GM19043 (cell line): ENCODE results near the gene PIGZ.
"Not testable (repeated sequence)": the region's sequence is repeated elsewhere in the genome, so short reads cannot be mapped to it uniquely, and the experiment has no call there.

ENCODE experiments used
- ATAC-seq: cut with Tn5 transposase; IDR thresholded peaks from one replicate; pipeline ENCODE4 v1.9.1; 2021; ENCODE audit warnings: low read depth; ENCODE audit not compliant: unreplicated experiment

The PIGZ gene

DNA sequence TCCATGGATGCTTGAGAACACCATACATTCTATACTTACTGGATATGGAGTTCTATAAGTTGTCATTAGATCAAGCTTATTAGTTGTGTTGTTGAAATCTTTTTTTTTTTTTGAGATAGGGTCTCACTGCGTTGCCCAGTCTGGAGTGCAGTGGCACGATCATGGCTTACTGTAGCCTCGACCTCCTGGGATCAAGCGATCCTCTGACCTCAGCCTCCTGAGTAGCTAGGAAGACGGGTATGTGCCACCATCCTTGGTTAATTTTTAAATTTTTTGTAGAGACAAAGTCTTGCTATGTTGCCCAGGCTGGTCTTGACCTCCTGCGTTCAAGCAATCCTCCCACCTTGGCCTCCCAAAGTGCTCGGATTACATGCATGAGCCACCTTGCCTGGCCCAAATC is 13.8 kb downstream of the PIGZ start:
- ATAC-seq: no peak

GRCh38 chr3:196951371-196951770 is 17.3 kb downstream of the PIGZ start:
- ATAC-seq: no peak

- ATAC-seq: no peak
Observed at GRCh38 chr3:196949750-196950149, 18.9 kb downstream of the PIGZ start.

DNA sequence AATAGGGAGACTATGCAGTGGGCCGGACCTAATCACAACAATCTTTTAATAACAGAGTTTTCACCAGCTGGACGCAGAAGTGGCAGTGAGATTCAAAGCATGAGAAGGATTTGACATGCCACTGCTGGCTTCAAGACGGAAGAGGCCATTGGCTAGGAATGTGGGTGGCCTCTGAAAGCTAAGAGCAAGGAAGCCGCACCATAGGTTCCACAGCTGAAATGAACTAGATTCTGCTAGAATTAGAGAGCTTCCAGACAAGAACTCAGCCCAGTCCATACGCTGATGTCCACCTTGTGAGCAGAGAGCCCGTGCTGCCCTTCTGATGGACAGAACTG is 19.4 kb downstream of the PIGZ start:
- no peak for ATAC-seq

DNA sequence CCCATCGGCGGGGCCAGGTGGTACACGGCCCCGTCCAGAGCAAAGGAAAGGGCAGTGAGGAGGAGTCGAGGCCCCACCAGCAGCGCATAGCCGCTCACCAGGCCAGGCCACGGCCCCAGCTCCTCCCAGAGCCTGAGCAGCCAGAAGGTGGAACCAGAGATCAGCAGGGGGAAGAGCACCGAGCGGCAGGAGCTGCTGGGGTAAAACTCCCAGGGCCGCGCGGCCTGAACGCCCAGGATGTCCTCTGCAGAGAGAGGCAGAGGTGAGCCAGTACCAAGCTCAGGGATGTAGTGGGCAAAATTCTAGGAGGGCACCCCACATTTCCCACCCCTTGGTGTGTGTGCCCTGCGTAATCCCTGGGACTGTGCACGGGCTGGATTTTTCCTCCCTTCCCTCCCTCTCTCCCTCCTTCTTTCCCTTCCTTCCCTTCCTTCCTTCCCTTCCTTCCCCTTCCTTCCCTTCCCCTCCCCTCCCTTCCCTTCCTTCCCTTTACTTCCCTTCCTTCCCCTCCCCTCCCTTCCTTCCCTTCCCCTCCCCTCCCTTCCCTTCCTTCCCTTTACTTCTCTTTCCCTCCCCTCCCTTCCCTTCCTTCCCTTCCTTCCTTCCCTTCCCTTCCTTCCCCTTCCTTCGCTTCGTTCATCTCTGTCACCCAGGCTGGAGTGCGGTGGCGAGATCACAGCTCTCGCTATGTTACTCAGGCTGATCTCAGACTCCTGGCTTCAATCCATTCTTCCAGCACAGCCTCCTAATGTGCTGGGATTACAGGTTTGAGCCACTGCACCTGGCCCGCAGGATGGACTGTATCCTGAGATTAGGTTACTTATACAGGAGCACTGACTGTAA is 20.0 kb downstream of the PIGZ start:
- no peak for ATAC-seq

GRCh38 chr3:196947860-196948441 is 20.7 kb downstream of the PIGZ start:
- no peak for ATAC-seq

DNA sequence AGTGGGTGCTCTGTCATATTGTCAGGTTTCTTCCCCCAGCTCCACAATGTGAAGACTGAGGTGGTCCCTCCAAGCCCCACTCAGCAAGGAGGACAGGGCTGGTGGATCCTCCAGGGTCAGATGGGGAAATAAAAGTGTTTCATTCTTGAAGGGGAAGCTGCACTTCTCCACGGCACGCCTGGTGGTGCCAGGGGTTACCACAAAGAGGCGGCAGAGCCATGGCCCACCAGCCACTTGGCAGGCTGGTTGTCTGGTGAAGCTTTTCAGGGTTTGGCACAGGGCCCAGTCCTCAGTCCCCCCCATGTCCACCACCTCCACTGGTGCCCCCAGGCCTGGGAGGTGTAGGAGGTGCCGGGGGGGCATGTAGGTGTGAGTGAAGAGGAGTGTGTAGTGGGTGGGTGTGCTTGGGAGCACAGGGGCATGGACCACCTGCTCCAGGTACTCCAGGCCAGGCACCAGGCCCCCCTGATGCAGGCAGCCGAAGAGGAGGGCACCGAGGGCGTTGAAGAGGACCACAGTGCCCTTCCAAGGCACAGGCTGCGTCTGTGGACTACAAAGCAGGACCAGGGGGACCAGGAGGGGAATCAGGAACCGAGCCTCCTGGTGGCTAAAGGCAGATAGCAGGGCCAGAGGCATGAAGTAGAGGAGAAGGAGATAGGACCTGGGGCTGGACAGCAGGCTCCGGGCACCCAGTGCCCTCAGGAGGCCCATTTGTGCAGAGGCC is 21.3 kb downstream of the PIGZ start:
- ATAC-seq: no peak

- ATAC-seq: not testable (repeated sequence)
Observed at GRCh38 chr3:196944037-196944790, 24.4 kb downstream of the PIGZ start.

GRCh38 chr3:196942915-196943277 is 25.7 kb downstream of the PIGZ start:
- peak; percentile 1 for ATAC-seq

DNA sequence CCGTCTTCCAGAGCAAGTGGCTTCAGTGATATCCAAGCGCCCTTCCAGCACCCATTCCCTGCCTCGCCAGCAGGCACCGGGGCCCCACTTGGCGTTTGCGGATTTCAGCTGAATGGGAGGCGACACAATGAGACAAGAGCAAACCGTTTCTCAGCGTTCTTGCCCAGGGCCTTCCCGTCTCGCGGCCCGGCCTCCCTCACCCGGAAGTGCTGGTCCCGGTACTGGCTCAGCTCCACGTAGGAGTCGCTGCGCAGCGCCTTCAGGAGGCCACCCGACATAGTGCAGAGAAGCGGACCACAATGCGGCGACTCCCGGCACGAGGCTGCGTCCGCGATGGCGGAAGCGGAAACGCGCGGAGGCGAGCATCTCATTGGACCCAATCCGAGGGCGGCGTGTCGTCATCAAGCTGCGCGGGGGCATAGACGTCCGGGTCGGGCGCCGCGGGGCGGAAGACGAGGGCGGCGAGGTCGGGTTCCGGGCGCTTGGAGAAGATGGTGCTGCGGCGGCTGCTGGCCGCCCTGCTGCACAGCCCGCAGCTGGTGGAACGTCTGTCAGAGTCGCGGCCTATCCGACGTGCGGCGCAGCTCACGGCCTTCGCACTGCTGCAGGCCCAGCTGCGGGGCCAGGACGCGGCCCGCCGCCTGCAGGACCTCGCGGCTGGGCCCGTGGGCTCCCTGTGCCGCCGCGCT is 26.3 kb downstream of the PIGZ start, which contains the start of gene NCBP2:
NCBP2 (minus strand) TSS at position 303 of the 689 bp plus-strand sequence; CDS start at position 278, 25 bp downstream.
- ATAC-seq: peak; percentile 83

GRCh38 chr3:196941729-196942225 is 26.9 kb downstream of the PIGZ start:
- ATAC-seq: peak; percentile 19

- ATAC-seq: no peak
Observed at GRCh38 chr3:196938576-196938975, 30.1 kb downstream of the PIGZ start.

GRCh38 chr3:196938124-196938523 is 30.5 kb downstream of the PIGZ start:
- ATAC-seq: no peak

DNA sequence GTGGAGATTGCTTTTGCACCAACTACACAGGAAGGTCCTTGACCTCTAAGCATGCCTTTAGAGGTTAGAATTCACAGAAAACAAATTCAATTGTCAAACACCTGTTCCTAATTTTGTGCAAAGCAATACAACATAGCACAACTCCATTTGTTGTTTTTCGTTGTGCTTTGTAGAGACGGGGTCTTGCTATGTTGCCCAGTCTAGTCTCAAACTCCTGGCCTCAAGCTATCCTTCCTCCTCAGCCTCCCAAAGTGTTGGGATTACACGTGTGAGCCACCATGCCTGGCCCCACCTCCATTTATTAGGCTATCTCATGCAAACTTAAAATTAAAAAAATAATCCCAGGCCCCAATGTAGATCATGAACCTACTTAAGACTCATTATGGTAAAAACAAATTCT is 32.3 kb downstream of the PIGZ start:
- ATAC-seq: no peak

DNA sequence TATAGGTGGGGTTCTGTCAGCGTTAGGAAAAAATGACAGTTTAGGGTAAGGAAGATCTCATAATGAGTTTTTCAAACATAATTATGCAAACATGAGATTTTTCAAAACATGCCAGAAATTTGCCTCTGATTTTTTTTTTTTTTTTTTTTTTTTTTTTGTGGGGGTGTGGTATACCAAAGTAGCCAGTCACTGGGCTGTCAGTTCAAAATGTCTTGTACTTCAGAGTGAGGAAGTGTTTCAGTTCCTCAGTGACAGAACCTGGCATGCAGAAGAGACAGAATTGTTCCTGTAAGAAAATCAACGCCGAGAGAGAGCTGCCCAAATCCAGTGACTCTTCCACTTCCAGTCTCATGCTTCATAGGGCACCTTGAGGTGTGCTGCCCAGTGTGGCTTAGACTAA is 36.0 kb downstream of the PIGZ start:
- no peak for ATAC-seq

- ATAC-seq: no peak
Observed at GRCh38 chr3:196931828-196932587, 36.6 kb downstream of the PIGZ start.

DNA sequence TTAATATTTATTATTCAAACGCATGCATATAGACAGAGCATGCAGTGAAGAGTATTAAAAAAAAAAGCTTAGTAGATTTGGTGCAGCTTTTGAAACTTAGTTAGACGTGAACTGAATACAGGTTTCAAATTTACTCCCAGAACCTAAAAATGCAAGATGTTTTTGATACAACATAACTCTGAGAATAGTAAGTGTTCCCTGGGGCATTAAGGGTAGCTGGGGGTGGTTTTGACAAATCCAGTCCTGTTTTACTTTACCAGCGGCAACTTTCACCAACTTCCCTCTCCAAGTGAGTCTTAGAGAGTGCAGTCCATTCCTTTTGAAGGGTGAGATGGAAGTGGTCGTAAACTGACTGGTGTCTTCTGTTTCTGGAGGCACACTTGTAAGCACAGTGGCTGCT is 37.5 kb downstream of the PIGZ start:
- no peak for ATAC-seq

- no peak for ATAC-seq
Observed at GRCh38 chr3:196927571-196928453, 40.8 kb downstream of the PIGZ start.
